Activated CD4-positive, CD25-positive, alpha-beta regulatory T cell treated with anti-CD3 and anti-CD28 coated beads, Interleukin-2, amount 50 U/mL, for 24 hours (primary cell): Measurements from ENCODE around the gene SMARCD1.
"Not testable (repeated sequence)": the region's sequence is repeated elsewhere in the genome, so short reads cannot be mapped to it uniquely, and the experiment has no call there.

Experiments
- ATAC-seq, 2 donors: fragments of 150-1000 bp; cut with Tn5 transposase; one replicate each; pipeline ENCODE4 v1.10.0; 2021; ENCODE audit warnings: mild to moderate bottlenecking in 1 of 2, moderate library complexity in 1 of 2

The SMARCD1 gene

GRCh38 chr12:50145439-50145838, 60.3 kb downstream of the SMARCD1 start:
- ATAC-seq = no peak

- no peak for ATAC-seq
Observed at GRCh38 chr12:50147281-50147680, 62.1 kb downstream of the SMARCD1 start.

- not testable (repeated sequence) for ATAC-seq
Observed at GRCh38 chr12:50148011-50148410, 62.9 kb downstream of the SMARCD1 start.

GRCh38 chr12:50149311-50149710, 64.2 kb downstream of the SMARCD1 start:
- ATAC-seq = peak in 1 of 2 donors; percentile 45
